H1 (cell line): ENCODE results near the gene LRP3. TPM values are rescaled to one million over a fixed set of nuclear protein-coding genes. Genes with fewer than 3 reads are reported as not detected.

Experiments used
- CTCF ChIA-PET: fragments of 300-600 bp; sonication (Branson Sonifier 250); formaldehyde crosslinking; loops from one replicate; lab custom pipeline; 2021; ENCODE audit not compliant: partially characterized antibody; lab: Charles Lee
- POLR2A ChIA-PET: fragments of 300-600 bp; sonication (Branson Sonifier 250); formaldehyde crosslinking; loops from one replicate; lab custom pipeline; 2021; ENCODE audit warnings: inconsistent platforms; ENCODE audit not compliant: partially characterized antibody; lab: Charles Lee
- DNase-seq, 2 experiments: peaks; one replicate each; pipeline versions ENCODE4 v3.0.0 to v3.0.0-alpha.2; 2010 to 2022; ENCODE audit warnings: low spot score in 2 of 2, low read depth in 1 of 2, mixed read lengths in 1 of 2
- FAIRE-seq: peaks from 2 replicates; lab custom pipeline; 2011; peaks lifted over from hg19 to GRCh38; lab: Jason Lieb, UNC
- H2AFZ ChIP-seq: 2 replicates; pipeline ENCODE4 v1.8.1; 2012; ENCODE audit warnings: low read length, inconsistent platforms
- H2AK5ac ChIP-seq: 2 replicates; pipeline ENCODE4 v1.6.1; 2013; ENCODE audit warnings: low read depth, low read length
- H2BK120ac ChIP-seq: replicated peaks from 2 replicates; pipeline ENCODE3; 2013; ENCODE audit warnings: low read depth, low read length, inconsistent platforms
- H2BK12ac ChIP-seq: 2 replicates; pipeline ENCODE4 v1.6.1; 2013; ENCODE audit warnings: low read depth, low read length
- H2BK15ac ChIP-seq: 2 replicates; pipeline ENCODE4 v1.6.1; 2013; ENCODE audit warnings: low read length
- H2BK20ac ChIP-seq: 2 replicates; pipeline ENCODE4 v1.6.1; 2013; ENCODE audit warnings: low read length
- H2BK5ac ChIP-seq: 2 replicates; pipeline ENCODE4 v1.6.1; 2013; ENCODE audit warnings: low read depth, low read length
- H3K14ac ChIP-seq: 2 replicates; pipeline ENCODE4 v1.6.1; 2013; ENCODE audit warnings: inconsistent platforms; ENCODE audit not compliant: insufficient read length
- H3K18ac ChIP-seq: 2 replicates; pipeline ENCODE4 v1.6.1; 2013; ENCODE audit warnings: low read length; ENCODE audit errors: extremely low read depth
- H3K23ac ChIP-seq: 2 replicates; pipeline ENCODE4 v1.6.1; 2013; ENCODE audit warnings: inconsistent platforms; ENCODE audit not compliant: insufficient read length
- H3K23me2 ChIP-seq: 2 replicates; pipeline ENCODE4 v1.6.1; 2013; ENCODE audit warnings: low read depth, low read length
- H3K27ac ChIP-seq: 2 replicates; pipeline ENCODE4 v1.6.1; 2011; ENCODE audit warnings: low read depth, low read length, inconsistent platforms
- H3K27me3 ChIP-seq, 4 experiments: replicated peaks in 1 of 4; 1 replicate in 1 of 4; 2 replicates in 3 of 4; pipeline versions ENCODE4 v1.6.1 to v1.8.1; 2011 to 2013; ENCODE audit warnings: low read length in 3 of 4, mild to moderate bottlenecking in 3 of 4, inconsistent platforms in 2 of 4, mixed read lengths in 2 of 4, moderate library complexity in 1 of 4; ENCODE audit not compliant: control insufficient read depth in 3 of 4, insufficient read depth in 3 of 4; ENCODE audit errors: extremely low read depth in 1 of 4
- H3K36me3 ChIP-seq, 4 experiments: 2 replicates each; pipeline versions ENCODE4 v1.6.1 to v1.8.1; 2011 to 2013; ENCODE audit warnings: mild to moderate bottlenecking in 4 of 4, low read length in 3 of 4, moderate library complexity in 2 of 4, control low read depth in 1 of 4, inconsistent platforms in 1 of 4; ENCODE audit not compliant: insufficient read depth in 4 of 4, control insufficient read depth in 2 of 4
- H3K4ac ChIP-seq: replicated peaks from 2 replicates; pipeline ENCODE3; 2013; ENCODE audit warnings: low read length, low read depth, mixed read lengths, inconsistent platforms; ENCODE audit not compliant: insufficient read length
- H3K4me1 ChIP-seq, 4 experiments: replicated peaks in 1 of 4; 1 replicate in 1 of 4; 2 replicates in 3 of 4; pipeline versions ENCODE4 v1.6.1 to v1.8.1; 2011 to 2013; ENCODE audit warnings: low read length in 3 of 4, inconsistent platforms in 2 of 4, mixed read lengths in 1 of 4; ENCODE audit not compliant: insufficient read depth in 4 of 4, control insufficient read depth in 3 of 4
- H3K4me2 ChIP-seq, 2 experiments: 2 replicates each; pipeline versions ENCODE4 v1.6.1 to v1.8.1; 2011 to 2013; ENCODE audit warnings: low read depth in 2 of 2, low read length in 2 of 2, control low read depth in 1 of 2, inconsistent platforms in 1 of 2, mild to moderate bottlenecking in 1 of 2; ENCODE audit not compliant: insufficient read depth in 1 of 2
- H3K4me3 ChIP-seq, 4 experiments: fragments of 200-600, 300-600 bp in 1 of 4; sonication (generic), shearing (Covaris generic), sonication (Bioruptor Twin) in 1 of 4; 2 replicates each; pipeline versions ENCODE4 v1.5.1 to v1.8.1; 2011 to 2016; ENCODE audit warnings: low read length in 4 of 4, low read depth in 3 of 4, control low read depth in 2 of 4, inconsistent platforms in 2 of 4, mild to moderate bottlenecking in 2 of 4, mixed read lengths in 1 of 4, moderate library complexity in 1 of 4; ENCODE audit not compliant: insufficient read depth in 2 of 4; ENCODE audit errors: extremely low read depth in 1 of 4
- H3K56ac ChIP-seq: replicated peaks from 2 replicates; pipeline ENCODE3; 2013; ENCODE audit warnings: low read depth, mild to moderate bottlenecking, mixed read lengths, low read length, inconsistent platforms; ENCODE audit not compliant: insufficient read length
- H3K79me1 ChIP-seq: 2 replicates; pipeline ENCODE4 v1.6.1; 2013; ENCODE audit warnings: low read depth, low read length, control low read depth
- H3K79me2 ChIP-seq, 2 experiments: 2 replicates each; pipeline versions ENCODE4 v1.6.1 to v1.8.1; 2012 to 2013; ENCODE audit warnings: low read length in 2 of 2, mild to moderate bottlenecking in 2 of 2, inconsistent platforms in 1 of 2; ENCODE audit not compliant: insufficient read depth in 2 of 2, control insufficient read depth in 1 of 2
- H3K9ac ChIP-seq, 4 experiments: replicated peaks in 1 of 4; 1 replicate in 1 of 4; 2 replicates in 3 of 4; pipeline versions ENCODE4 v1.6.1 to v1.8.1; 2011 to 2013; ENCODE audit warnings: low read depth in 3 of 4, low read length in 3 of 4, control low read depth in 2 of 4, mild to moderate bottlenecking in 2 of 4, moderate library complexity in 2 of 4, inconsistent platforms in 1 of 4; ENCODE audit errors: extremely low read depth in 1 of 4
- H3K9me3 ChIP-seq, 2 experiments: 2 replicates each; pipeline versions ENCODE4 v1.6.1 to v1.8.1; 2012 to 2013; ENCODE audit warnings: mild to moderate bottlenecking in 2 of 2, moderate library complexity in 2 of 2, control low read depth in 1 of 2, inconsistent platforms in 1 of 2, low read depth in 1 of 2, low read length in 1 of 2, mixed read lengths in 1 of 2; ENCODE audit not compliant: insufficient read depth in 2 of 2
- H4K20me1 ChIP-seq, 2 experiments: replicated peaks in 1 of 2; 2 replicates each; pipeline versions ENCODE3 to v1.8.1; 2011 to 2013; ENCODE audit warnings: inconsistent platforms in 2 of 2, low read length in 2 of 2, mild to moderate bottlenecking in 1 of 2; ENCODE audit not compliant: insufficient read depth in 2 of 2, control insufficient read depth in 1 of 2
- H4K5ac ChIP-seq: 2 replicates; pipeline ENCODE4 v1.6.1; 2013; ENCODE audit warnings: low read length, low read depth, mixed read lengths, inconsistent platforms; ENCODE audit not compliant: insufficient read length
- H4K8ac ChIP-seq: 2 replicates; pipeline ENCODE4 v1.8.0; 2013; ENCODE audit warnings: mild to moderate bottlenecking, moderate library complexity, low read length, inconsistent platforms; ENCODE audit not compliant: insufficient read depth; ENCODE audit errors: extremely low read depth
- H4K91ac ChIP-seq: replicated peaks from 2 replicates; pipeline ENCODE3; 2013; ENCODE audit warnings: low read length, mixed read lengths, inconsistent platforms; ENCODE audit not compliant: insufficient read length
- HDAC6 ChIP-seq: IDR thresholded peaks from one replicate; pipeline ENCODE4 v1.7.1; 2012; ENCODE audit warnings: low read depth, mild to moderate bottlenecking, inconsistent platforms, low read length, moderate library complexity
- MAX ChIP-seq: IDR thresholded peaks from 2 replicates; pipeline ENCODE4 v1.6.1; 2012; ENCODE audit warnings: inconsistent platforms
- USF2 ChIP-seq: IDR thresholded peaks from 2 replicates; pipeline ENCODE4 v1.6.1; 2011; ENCODE audit warnings: low read length, improper control_type of control experiment
- YY1 ChIP-seq: IDR thresholded peaks from 2 replicates; pipeline ENCODE4 v1.6.1; 2011; ENCODE audit warnings: low read depth, mild to moderate bottlenecking, low read length
- WGBS, 2 experiments: shearing (Covaris generic) in 1 of 2; methylation state at CpG; one replicate each; pipeline versions ENCODE4 v1.1.6 to v1.1.7; 2013 to 2015; ENCODE audit warnings: low lambda C conversion rate in 2 of 2, mixed read lengths in 2 of 2, inconsistent platforms in 1 of 2, low coverage in 1 of 2, missing lambda C conversion rate in 1 of 2; ENCODE audit not compliant: insufficient replicate concordance in 2 of 2, insufficient coverage in 1 of 2, insufficient read length in 1 of 2; ENCODE audit errors: extremely low coverage in 1 of 2, missing lambda C conversion rate in 1 of 2; 5-methylcytosine and 5-hydroxymethylcytosine counted together
- long read RNA-seq, 2 experiments: library from RNA in 1 of 2; library from capped mRNA in 1 of 2; stranded (forward); transcript quantifications; one replicate each; pipeline ENCODE4 v2.0.0, GENCODE V29; 2021; ENCODE audit warnings: inconsistent platforms in 1 of 2
- polyA minus RNA-seq, 3 experiments: library from RNA; depleted of rRNA, polyadenylated mRNA; stranded (reverse); fragments of >200 nt; gene quantifications; 1 replicate in 2 of 3; 2 replicates in 1 of 3; pipeline ENCODE4 v1.2.3, GENCODE V29; 2011
- polyA plus RNA-seq, 7 experiments: library from polyadenylated mRNA; depleted of rRNA in 3 of 7; stranded (reverse) in 5 of 7; unstranded in 2 of 7; fragments of >200 nt in 5 of 7; fragments of 200-250 nt in 2 of 7; gene quantifications; 1 replicate in 5 of 7; 2 replicates in 1 of 7; 4 replicates in 1 of 7; pipeline versions ENCODE4 v1.2.1 to v1.2.3, GENCODE V29; 2011 to 2013; ENCODE audit warnings: missing spikeins in 2 of 7, mixed read lengths in 2 of 7
- total RNA-seq: library from RNA; stranded (reverse); fragmentation: NEBNext Ultra II Directional; extraction: Animal tissue kit (Norgen Biotek cat#: 25700); gene quantifications from 2 replicates; pipeline ENCODE4 v1.2.1, GENCODE V29; 2021

Gene LRP3
- total RNA-seq (33.7 and 33.9 TPM in 2 replicates), polyA plus RNA-seq (2011; rRNA removed) (30.3 and 40.2 TPM in 2 replicates), polyA minus RNA-seq (2011; rRNA and poly(A)+ RNA removed) (9.8 and 12.1 TPM in 2 replicates)
- polyA plus RNA-seq (2011; cell fraction: cytosol; rRNA removed), result 25.6 TPM
- polyA plus RNA-seq (2011; cell fraction: nucleus; rRNA removed), result 125 TPM
- polyA plus RNA-seq (2012, experiment 1 of 2), result 20.2 to 35.8 TPM (median 29.2 TPM) in 4 replicates
- polyA plus RNA-seq (2012, experiment 2 of 2), result 19.0 TPM
- 33.7 TPM for polyA plus RNA-seq (2013, experiment 1 of 2)
- polyA plus RNA-seq (2013, experiment 2 of 2), result 38.3 TPM
- polyA minus RNA-seq (2011; cell fraction: cytosol; rRNA and poly(A)+ RNA removed), result 23.4 TPM
- polyA minus RNA-seq (2011; cell fraction: nucleus; rRNA and poly(A)+ RNA removed), result 23.0 TPM
- long read RNA-seq, experiment 1, transcript LRP3-203 (3 exons, 3,278 nt), result major isoform, 23 of 53 reads
- long read RNA-seq, experiment 1, transcript LRP3-201 (7 exons, 3,807 nt), result minor isoform, 18 of 53 reads
- long read RNA-seq, experiment 1, partial matches to known transcripts, result 10 of 53 reads
- long read RNA-seq, experiment 1, other reads (novel, unspliced or antisense), result 2 of 53 reads
- long read RNA-seq, experiment 2, result 0 reads

GRCh38 chr19:33193865-33194362, at the start of gene LRP3:
TSS of gene LRP3 (plus strand) at chr19:33194330. CDS start at chr19:33194786, 456 bp downstream.
- Histone ChIP-seq H3K18ac (peak within 1 kb of the TSS; percentile 19; the same call in 1 of the 2 replicates), H2BK20ac (no peak within 1 kb of the TSS), H3K4me2 (peak within 1 kb of the TSS; percentile 61 to 73), H3K79me2 (no peaks in the 10 kb centered on the region), H2AK5ac (no peak within 1 kb of the TSS), H3K4ac (no peak within 1 kb of the TSS), H3K56ac (no peak within 1 kb of the TSS), H2BK12ac (no peak within 1 kb of the TSS), H3K27ac (no peak within 1 kb of the TSS), H3K27me3 (peaks cover 0 to 23% (median 10%) of the 10 kb centered on the region in 4 experiments; a peak in 5 of 7 replicates), H3K9ac (peak within 1 kb of the TSS in 1 of 4 experiments; percentile 61; a peak in 1 of 7 replicates), H3K4me1 (peaks cover 0 to 4% (median 1%) of the 10 kb centered on the region in 4 experiments; a peak in 4 of 7 replicates), H3K79me1 (peaks cover 3% of the 10 kb centered on the region; the same call in 1 of the 2 replicates), H4K8ac (peak within 1 kb of the TSS; percentile 88; the same call in 1 of the 2 replicates), H3K4me3 (peak within 1 kb of the TSS; percentile 44 to 89 (median 56)), H4K5ac (no peak within 1 kb of the TSS), H3K36me3 (no peaks in the 10 kb centered on the region), H2BK15ac (no peak within 1 kb of the TSS), H2BK5ac (no peak within 1 kb of the TSS), H2AFZ (no peak within 1 kb of the TSS; the same call in 1 of the 2 replicates), H3K9me3 (no peaks in the 10 kb centered on the region), H3K14ac (no peak within 1 kb of the TSS), H3K23ac (no peak within 1 kb of the TSS), H3K23me2 (peaks cover 3% of the 10 kb centered on the region; the same call in 1 of the 2 replicates), H4K20me1 (peaks cover 0 to 6% of the 10 kb centered on the region in 2 experiments), H2BK120ac (no peak within 1 kb of the TSS), H4K91ac (no peak within 1 kb of the TSS)
- ChIA-PET CTCF (interaction anchor here (1.1 kb wide), 1 partner anchor 30 kb away, joined by 3 read pairs; no protein-coding TSS in a partner anchor), POLR2A (no interaction called here)
- TF ChIP-seq YY1, result no peak
- TF ChIP-seq USF2, result 0 out of 2 replicates have a peak, but pooled peaks have one; percentile 9
- no peak for TF ChIP-seq HDAC6
- peak; percentile 25; the same call in 1 of the 2 replicates for TF ChIP-seq MAX
- WGBS, 2 experiments, result 18% methylated on average over 11 of the region's 50 CpGs; no CpG with 5 or more reads in 1 of the 2 experiments
- FAIRE-seq (no peak), DNase-seq (no peak)
